OCI-LY7 (cell line): ENCODE measurements around the gene SGF29. TPM values are rescaled to one million over a fixed set of nuclear protein-coding genes. Genes with fewer than 3 reads are reported as not detected.
"Not testable (repeated sequence)": the region's sequence is repeated elsewhere in the genome, so short reads cannot be mapped to it uniquely, and the experiment has no call there.

ENCODE experiments used
- BruUV-seq: library from RNA; stranded (reverse); fragments of 400-500 nt; replicated peaks from 2 replicates; lab custom pipeline; 2021; lab: Mats Ljungman, UMichigan
- CTCF ChIA-PET: fragments of 300-600 bp; sonication (Branson Sonifier 250); formaldehyde crosslinking; loops from one replicate; lab custom pipeline; 2022; ENCODE audit warnings: antibody characterized with exemption; ENCODE audit not compliant: unreplicated experiment; lab: Charles Lee
- POLR2A ChIA-PET: fragments of 300-600 bp; sonication (Branson Sonifier 250); formaldehyde crosslinking; loops from one replicate; lab custom pipeline; 2022; ENCODE audit warnings: antibody characterized with exemption; lab: Charles Lee
- DNase-seq: peaks from one replicate; pipeline ENCODE4 v3.0.0-alpha.2; 2015; ENCODE audit warnings: low spot score
- H2AFZ ChIP-seq: fragments of 200-600 bp; sonication (generic), shearing (Covaris generic); 2 replicates; pipeline ENCODE4 v1.6.1; 2014; ENCODE audit warnings: mild to moderate bottlenecking, antibody characterized with exemption, low read length, moderate library complexity
- H3K27ac ChIP-seq: fragments of 200-600 bp; sonication (generic); 2 replicates; pipeline ENCODE4 v1.5.1; 2014; ENCODE audit warnings: mixed run types, low read depth, mild to moderate bottlenecking, moderate library complexity, low read length, inconsistent platforms; ENCODE audit not compliant: poor library complexity, severe bottlenecking
- H3K36me3 ChIP-seq: fragments of 200-600 bp; sonication (generic); 2 replicates; pipeline ENCODE4 v1.6.1; 2014; ENCODE audit warnings: mild to moderate bottlenecking, antibody characterized with exemption, low read length, moderate library complexity, mixed read lengths; ENCODE audit not compliant: insufficient read depth
- H3K4me1 ChIP-seq: fragments of 200-600 bp; sonication (generic); 2 replicates; pipeline ENCODE4 v1.5.1; 2014; ENCODE audit warnings: mild to moderate bottlenecking, low read length; ENCODE audit not compliant: insufficient read depth, poor library complexity, severe bottlenecking
- H3K4me2 ChIP-seq: fragments of 200-600 bp; sonication (generic); 2 replicates; pipeline ENCODE4 v1.6.1; 2014; ENCODE audit warnings: mild to moderate bottlenecking, low read length
- H3K4me3 ChIP-seq: fragments of 200-600 bp; sonication (generic); 2 replicates; pipeline ENCODE4 v1.5.1; 2014; ENCODE audit warnings: mild to moderate bottlenecking, low read depth, low read length; ENCODE audit not compliant: poor library complexity, severe bottlenecking
- H3K79me2 ChIP-seq: fragments of 200-600 bp; sonication (generic); 2 replicates; pipeline ENCODE4 v1.6.1; 2016; ENCODE audit warnings: low read depth, mild to moderate bottlenecking, low read length, moderate library complexity, mixed read lengths; ENCODE audit not compliant: insufficient read depth
- H3K9me2 ChIP-seq: fragments of 200-600 bp; sonication (generic); 2 replicates; pipeline ENCODE4 v1.6.1; 2016; ENCODE audit warnings: mild to moderate bottlenecking, low read length, mixed read lengths; ENCODE audit not compliant: insufficient read depth
- H3K9me3 ChIP-seq: fragments of 200-600 bp; sonication (generic); 2 replicates; pipeline ENCODE4 v1.6.1; 2014; ENCODE audit warnings: mild to moderate bottlenecking, mixed run types, low read length, mixed read lengths
- H4K20me1 ChIP-seq: fragments of 200-600 bp; sonication (generic); 2 replicates; pipeline ENCODE4 v1.6.1; 2014; ENCODE audit warnings: mild to moderate bottlenecking, antibody characterized with exemption, low read length, moderate library complexity, mixed read lengths; ENCODE audit not compliant: insufficient read depth
- EZH2phosphoT487 ChIP-seq: fragments of 200-600 bp; sonication (generic); IDR thresholded peaks from 2 replicates; pipeline ENCODE4 v1.6.1; 2018; ENCODE audit warnings: low read depth, borderline replicate concordance, mild to moderate bottlenecking, mixed run types, antibody characterized with exemption, low read length, moderate library complexity, mixed read lengths
- intact Hi-C: fragments of 100-400 bp; cut with micrococcal nuclease; formaldehyde crosslinking; loops from one replicate; pipeline ENCODE4 v1.10.0; 2022; ENCODE audit not compliant: unreplicated experiment
- total RNA-seq, 2 experiments: library from RNA; depleted of rRNA in 1 of 2; stranded (reverse); fragments of >200 nt in 1 of 2; shearing (Covaris generic) in 1 of 2; gene quantifications; 2 replicates each; pipeline ENCODE4 v1.2.3, GENCODE V29; 2014 to 2022
- TF ChIP-seq, protein P1 (sequence below): fragments of 200-600 bp; sonication (generic); conservative IDR thresholded peaks from 2 replicates; pipeline ENCODE4 v1.5.1; 2014; ENCODE audit warnings: mild to moderate bottlenecking, antibody characterized with exemption, low read length, moderate library complexity, mixed read lengths

The SGF29 gene
- total RNA-seq, 2 experiments from 2014 or later = 22.6 to 32.0 TPM

DNA sequence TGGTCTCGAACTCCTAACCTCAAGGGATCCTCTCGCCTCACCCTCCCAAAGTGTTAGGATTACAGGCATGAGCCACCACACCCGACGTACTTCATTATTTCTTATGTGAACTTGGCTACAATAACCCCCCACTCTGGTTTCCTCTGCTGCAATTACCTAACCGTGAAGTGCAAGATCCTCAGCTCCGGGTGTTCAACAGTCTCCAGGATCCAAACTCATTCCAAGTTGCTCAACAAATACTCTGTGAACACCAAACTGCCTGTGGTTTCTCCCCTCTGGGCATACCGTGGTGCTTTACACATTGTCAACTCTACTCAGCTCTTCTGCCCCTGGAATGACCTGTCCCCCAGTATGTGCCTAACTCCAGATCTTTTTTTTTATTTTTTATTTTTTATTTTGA, 62.9 kb downstream of the SGF29 start:
- TF ChIP-seq, protein P1, sequence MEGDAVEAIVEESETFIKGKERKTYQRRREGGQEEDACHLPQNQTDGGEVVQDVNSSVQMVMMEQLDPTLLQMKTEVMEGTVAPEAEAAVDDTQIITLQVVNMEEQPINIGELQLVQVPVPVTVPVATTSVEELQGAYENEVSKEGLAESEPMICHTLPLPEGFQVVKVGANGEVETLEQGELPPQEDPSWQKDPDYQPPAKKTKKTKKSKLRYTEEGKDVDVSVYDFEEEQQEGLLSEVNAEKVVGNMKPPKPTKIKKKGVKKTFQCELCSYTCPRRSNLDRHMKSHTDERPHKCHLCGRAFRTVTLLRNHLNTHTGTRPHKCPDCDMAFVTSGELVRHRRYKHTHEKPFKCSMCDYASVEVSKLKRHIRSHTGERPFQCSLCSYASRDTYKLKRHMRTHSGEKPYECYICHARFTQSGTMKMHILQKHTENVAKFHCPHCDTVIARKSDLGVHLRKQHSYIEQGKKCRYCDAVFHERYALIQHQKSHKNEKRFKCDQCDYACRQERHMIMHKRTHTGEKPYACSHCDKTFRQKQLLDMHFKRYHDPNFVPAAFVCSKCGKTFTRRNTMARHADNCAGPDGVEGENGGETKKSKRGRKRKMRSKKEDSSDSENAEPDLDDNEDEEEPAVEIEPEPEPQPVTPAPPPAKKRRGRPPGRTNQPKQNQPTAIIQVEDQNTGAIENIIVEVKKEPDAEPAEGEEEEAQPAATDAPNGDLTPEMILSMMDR = no peak
- no peak for TF ChIP-seq EZH2phosphoT487
- ChIA-PET POLR2A (interaction anchor here (0.6 kb wide), 3 partner anchors 20 to 1190 kb away, joined by 3 read pairs; no protein-coding TSS in a partner anchor), CTCF (no interaction called here)
- H3K9me2 ChIP-seq = no peaks in the 10 kb centered on the region
- no peak for DNase-seq
- peaks cover 45% of the 10 kb centered on the region for H3K79me2 ChIP-seq
- no TSS peak for BruUV-seq
- no peaks in the 10 kb centered on the region for H3K9me3 ChIP-seq
- no peak overlapping the region for H2AFZ ChIP-seq
- peaks cover 58% of the 10 kb centered on the region for H3K4me1 ChIP-seq
- H4K20me1 ChIP-seq = no peaks in the 10 kb centered on the region
- H3K36me3 ChIP-seq = peaks cover 41% of the 10 kb centered on the region
- no peak overlapping the region for H3K4me3 ChIP-seq
- no peak overlapping the region for H3K4me2 ChIP-seq
- intact Hi-C loops = loop anchor here (5.0 kb wide), 1 partner anchor 64 kb away; the partner anchor contains the start of gene SGF29
- H3K27ac ChIP-seq = peak overlapping the region; percentile 72

DNA sequence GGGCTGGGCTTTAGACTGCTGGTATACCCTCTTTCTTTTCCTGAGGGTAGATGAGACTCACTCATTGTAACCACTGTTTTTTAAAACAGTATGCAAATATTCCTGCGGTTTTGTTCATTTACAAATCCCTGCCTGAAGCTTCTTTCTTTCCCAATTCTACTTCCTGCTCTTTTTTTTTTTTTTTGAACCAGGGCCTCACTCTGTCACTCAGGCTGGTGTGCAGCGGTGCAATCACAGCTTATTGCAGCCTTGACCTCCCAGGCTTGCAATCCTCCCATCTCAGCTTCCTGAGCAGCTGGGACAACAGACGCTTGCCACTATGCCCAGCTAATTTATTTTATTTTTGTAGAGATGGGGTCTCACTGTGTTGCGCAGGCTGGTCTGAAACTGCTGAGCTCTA, 64.2 kb downstream of the SGF29 start:
- BruUV-seq = no TSS peak
- no peaks in the 10 kb centered on the region for H3K9me3 ChIP-seq

DNA sequence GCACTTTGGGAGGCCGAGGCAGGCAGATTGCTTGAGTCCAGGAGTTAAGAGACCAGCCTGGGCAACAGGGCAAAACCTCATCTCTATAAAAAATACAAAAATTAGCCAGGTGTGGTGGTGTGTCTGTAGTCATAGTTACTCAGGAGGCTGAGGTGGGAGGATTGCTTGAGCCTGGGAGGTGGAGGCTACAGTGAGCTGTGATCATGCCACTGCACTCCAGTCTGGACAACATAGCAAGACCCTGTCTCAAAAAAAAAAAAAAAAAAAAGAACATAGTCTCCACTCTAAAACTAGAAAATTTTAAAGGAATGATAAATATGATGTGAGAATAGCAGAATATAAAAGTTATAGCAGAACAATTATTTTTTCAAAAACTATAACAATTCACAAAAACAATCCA, 66.6 kb downstream of the SGF29 start:
- H3K9me2 ChIP-seq, DNase-seq, BruUV-seq, H3K27ac ChIP-seq, intact Hi-C loops, H4K20me1 ChIP-seq, H3K4me3 ChIP-seq, H2AFZ ChIP-seq, H3K9me3 ChIP-seq, CTCF ChIA-PET: not testable (repeated sequence)
- Histone ChIP-seq H3K79me2 (peaks cover 62% of the 10 kb centered on the region), H3K36me3 (peaks cover 41% of the 10 kb centered on the region), H3K4me2 (peak overlapping the region; percentile 17; the same call in 1 of the 2 replicates), H3K4me1 (peaks cover 68% of the 10 kb centered on the region)
- POLR2A ChIA-PET = interaction anchor here (0.7 to 1.0 kb wide), 2 partner anchors 222 to 1310 kb away, joined by 3 to 4 read pairs; no protein-coding TSS in a partner anchor

More for the DNA sequence above, 64.2 kb downstream of the SGF29 start:
- Histone ChIP-seq H3K9me2 (no peaks in the 10 kb centered on the region), H3K4me1 (peaks cover 62% of the 10 kb centered on the region), H2AFZ (no peak overlapping the region), H3K4me2 (peak overlapping the region; percentile 40), H3K36me3 (peaks cover 41% of the 10 kb centered on the region), H4K20me1 (no peaks in the 10 kb centered on the region), H3K4me3 (peak overlapping the region; percentile 37), H3K27ac (peak overlapping the region; percentile 72), H3K79me2 (peaks cover 57% of the 10 kb centered on the region)
- CTCF ChIA-PET = no interaction called here
- POLR2A ChIA-PET = interaction anchor here (0.6 kb wide), 1 partner anchor 381 kb away, joined by 3 read pairs; no protein-coding TSS in a partner anchor
- intact Hi-C loops = loop anchor here (5.0 kb wide), 1 partner anchor 66 kb away; the partner anchor contains the start of gene SGF29
- TF ChIP-seq EZH2phosphoT487 = no peak
- TF ChIP-seq, protein P1 = no peak
- peak; percentile 79 for DNase-seq
